A549 (cell line): ENCODE results near the gene ROR2. TPM values are rescaled to one million over a fixed set of nuclear protein-coding genes. Genes with fewer than 3 reads are reported as not detected.

Experiments used
- ATAC-seq, 2 experiments: fragments of 200-7000 bp in 1 of 2; fragments of >200 bp in 1 of 2; cut with Nextera tagmentation in 1 of 2; cut with Tn5 transposase in 1 of 2; 3 replicates each; pipeline versions ENCODE4 v1.8.0 to v1.9.1; 2018 to 2020; ENCODE audit warnings: mild to moderate bottlenecking in 1 of 2, moderate library complexity in 1 of 2
- CTCF ChIA-PET: fragments of 300-600 bp; sonication (Branson Sonifier 250); formaldehyde crosslinking; extraction: SDS; loops from one replicate; lab custom pipeline; 2021; ENCODE audit warnings: antibody characterized with exemption, inconsistent platforms; lab: Yijun Ruan, JAX
- POLR2A ChIA-PET: fragments of 350-600 bp; formaldehyde crosslinking; extraction: SDS; loops from one replicate; lab custom pipeline; 2021; ENCODE audit warnings: antibody characterized with exemption, inconsistent platforms; lab: Yijun Ruan, JAX
- DNase-seq, 2 experiments: peaks; one replicate each; pipeline versions ENCODE4 v3.0.0 to v3.0.0-alpha.2; 2011 to 2016; ENCODE audit warnings: low read depth in 1 of 2, low spot score in 1 of 2
- FAIRE-seq: peaks from 2 replicates; lab custom pipeline; 2011; peaks lifted over from hg19 to GRCh38; lab: Jason Lieb, UNC
- H3K27ac ChIP-seq, 2 experiments: fragments of >200 bp; sonication (Bioruptor Twin); formaldehyde crosslinking; 3 replicates each; pipeline ENCODE4 v1.5.1; 2016 to 2017
- H3K4me1 ChIP-seq: fragments of >200 bp; sonication (Bioruptor Twin); formaldehyde crosslinking; 3 replicates; pipeline ENCODE4 v1.6.1; 2016
- H3K4me2 ChIP-seq: fragments of >200 bp; sonication (Bioruptor Twin); formaldehyde crosslinking; 3 replicates; pipeline ENCODE4 v1.6.1; 2016
- H3K4me3 ChIP-seq: fragments of >200 bp; sonication (Bioruptor Twin); formaldehyde crosslinking; 3 replicates; pipeline ENCODE4 v1.5.1; 2016
- H3K9me3 ChIP-seq: fragments of >200 bp; sonication (Bioruptor Twin); formaldehyde crosslinking; 3 replicates; pipeline ENCODE4 v1.6.1; 2016
- CBX2 ChIP-seq: fragments of 200-600 bp; sonication (generic); IDR thresholded peaks from 2 replicates; pipeline ENCODE4 v1.6.1; 2016; ENCODE audit warnings: low read depth, mild to moderate bottlenecking, borderline replicate concordance
- CBX8 ChIP-seq: fragments of 200-600 bp; sonication (generic); IDR thresholded peaks from 2 replicates; pipeline ENCODE4 v1.6.1; 2016
- CEBPB ChIP-seq, 2 experiments: fragments of >200 bp in 1 of 2; sonication (Bioruptor Twin) in 1 of 2; formaldehyde crosslinking in 1 of 2; IDR thresholded peaks; 2 replicates each; pipeline ENCODE4 v1.6.1; 2012 to 2016
- CHD2 ChIP-seq: fragments of 150-350 bp; IDR thresholded peaks from 2 replicates; pipeline ENCODE4 v1.6.1; 2014; ENCODE audit warnings: low read length; ENCODE audit not compliant: partially characterized antibody
- CHD4 ChIP-seq: fragments of 200-600 bp; sonication (generic); IDR thresholded peaks from 2 replicates; pipeline ENCODE4 v1.6.1; 2016; ENCODE audit warnings: antibody characterized with exemption, mild to moderate bottlenecking, borderline replicate concordance
- EHF ChIP-seq: fragments of 250-450 bp; sonication (Bioruptor Pico); IDR thresholded peaks from 2 replicates; pipeline ENCODE4 v1.5.0; 2020; ENCODE audit warnings: mild to moderate bottlenecking
- EHMT2 ChIP-seq: fragments of 200-600 bp; sonication (generic); IDR thresholded peaks from 2 replicates; pipeline ENCODE4 v1.6.1; 2016; ENCODE audit warnings: antibody characterized with exemption, low read depth, mild to moderate bottlenecking, moderate library complexity
- ESRRA ChIP-seq: fragments of 150-350 bp; IDR thresholded peaks from 2 replicates; pipeline ENCODE4 v1.6.1; 2014; ENCODE audit warnings: mild to moderate bottlenecking, low read length, borderline replicate concordance
- FOXS1 ChIP-seq: fragments of 250-450 bp; sonication (Bioruptor Pico); IDR thresholded peaks from 2 replicates; pipeline ENCODE4 v1.5.0; 2020; ENCODE audit warnings: mild to moderate bottlenecking, moderate library complexity
- GATA3 ChIP-seq: IDR thresholded peaks from 2 replicates; pipeline ENCODE4 v1.6.1; 2012; ENCODE audit warnings: borderline replicate concordance
- HEYL ChIP-seq: fragments of 250-450 bp; sonication (Bioruptor Pico); IDR thresholded peaks from 2 replicates; pipeline ENCODE4 v1.8.0; 2021; ENCODE audit warnings: mild to moderate bottlenecking, moderate library complexity
- HOXB13 ChIP-seq: fragments of 250-450 bp; sonication (Bioruptor Pico); IDR thresholded peaks from 2 replicates; pipeline ENCODE4 v1.5.0; 2020; ENCODE audit warnings: low read depth, mild to moderate bottlenecking, moderate library complexity
- HOXB5 ChIP-seq: fragments of 250-450 bp; sonication (Bioruptor Pico); IDR thresholded peaks from 2 replicates; pipeline ENCODE4 v1.5.0; 2020; ENCODE audit warnings: mild to moderate bottlenecking, moderate library complexity
- KDM1A ChIP-seq: fragments of 200-600 bp; sonication (generic); IDR thresholded peaks from 2 replicates; pipeline ENCODE4 v1.6.1; 2016; ENCODE audit warnings: low read depth, mild to moderate bottlenecking
- KDM5A ChIP-seq: fragments of 200-600 bp; sonication (generic); IDR thresholded peaks from 2 replicates; pipeline ENCODE4 v1.6.1; 2016; ENCODE audit warnings: antibody characterized with exemption, mild to moderate bottlenecking
- MAFK ChIP-seq: fragments of 450-650 bp; IDR thresholded peaks from 2 replicates; pipeline ENCODE4 v1.6.1; 2014; ENCODE audit not compliant: partially characterized antibody
- MYC ChIP-seq: IDR thresholded peaks from 2 replicates; pipeline ENCODE4 v1.6.1; 2012; ENCODE audit warnings: mild to moderate bottlenecking, inconsistent platforms, low read length, improper control_type of control experiment, borderline replicate concordance
- NFE2L2 ChIP-seq: fragments of 150-350 bp; conservative IDR thresholded peaks from 2 replicates; pipeline ENCODE4 v1.6.1; 2014; ENCODE audit warnings: low read length
- POLR2AphosphoS2 ChIP-seq: conservative IDR thresholded peaks from 2 replicates; pipeline ENCODE4 v1.6.1; 2012; ENCODE audit warnings: low read length, improper control_type of control experiment, inconsistent platforms
- RAD21 ChIP-seq, 2 experiments: fragments of >200 bp in 1 of 2; sonication (Bioruptor Twin) in 1 of 2; formaldehyde crosslinking in 1 of 2; IDR thresholded peaks in 1 of 2; conservative IDR thresholded peaks in 1 of 2; 2 replicates in 1 of 2; 3 replicates in 1 of 2; pipeline ENCODE4 v1.6.1; 2012 to 2018; ENCODE audit warnings: inconsistent platforms in 1 of 2
- RCOR1 ChIP-seq: fragments of 150-350 bp; IDR thresholded peaks from 2 replicates; pipeline ENCODE4 v1.6.1; 2014; ENCODE audit warnings: antibody characterized with exemption, low read length, low read depth
- RFX5 ChIP-seq: fragments of 450-650 bp; IDR thresholded peaks from 2 replicates; pipeline ENCODE4 v1.7.1; 2014; ENCODE audit warnings: antibody characterized with exemption, mild to moderate bottlenecking, moderate library complexity
- SREBF2 ChIP-seq: fragments of 450-650 bp; IDR thresholded peaks from 2 replicates; pipeline ENCODE4 v1.6.1; 2014; ENCODE audit warnings: mild to moderate bottlenecking, moderate library complexity
- ZC3H11A ChIP-seq: fragments of 450-650 bp; IDR thresholded peaks from 2 replicates; pipeline ENCODE4 v1.6.1; 2014; ENCODE audit warnings: antibody characterized with exemption, mild to moderate bottlenecking
- WGBS: methylation state at CpG from one replicate; pipeline ENCODE4 v1.1.6; 2017; ENCODE audit errors: missing lambda C conversion rate; 5-methylcytosine and 5-hydroxymethylcytosine counted together
- polyA plus RNA-seq, 4 experiments: library from polyadenylated mRNA; depleted of rRNA in 3 of 4; stranded (reverse); fragments of >200 nt; fragmentation: RNase III in 1 of 4; extraction: RNeasy Plus Mini Kit Qiagen cat#74134 plus additional on column Dnase treatment in 1 of 4; gene quantifications; 2 replicates in 3 of 4; 3 replicates in 1 of 4; pipeline ENCODE4 v1.2.3, GENCODE V29; 2011 to 2017
- TF ChIP-seq, protein P1 (sequence below): IDR thresholded peaks from 2 replicates; pipeline ENCODE4 v1.6.1; 2012
- TF ChIP-seq, protein P2 (sequence below): fragments of >200 bp; sonication (Bioruptor Twin); formaldehyde crosslinking; IDR thresholded peaks from 3 replicates; pipeline ENCODE4 v1.6.1; 2016
- TF ChIP-seq, protein P3 (sequence below): fragments of >200 bp; sonication (Bioruptor Twin); formaldehyde crosslinking; IDR thresholded peaks from 2 replicates; pipeline ENCODE4 v1.6.1; 2016
- TF ChIP-seq, protein P4 (sequence below): fragments of >200 bp; sonication (Bioruptor Twin); formaldehyde crosslinking; IDR thresholded peaks from 3 replicates; pipeline ENCODE4 v1.5.1; 2016
- TF ChIP-seq, protein P5 (sequence below): IDR thresholded peaks from 2 replicates; pipeline ENCODE4 v1.6.1; 2012

Gene ROR2
- polyA plus RNA-seq, 2 of the 4 experiments (the other 2 are of a cell fraction): 0.12 to 0.53 TPM

DNA sequence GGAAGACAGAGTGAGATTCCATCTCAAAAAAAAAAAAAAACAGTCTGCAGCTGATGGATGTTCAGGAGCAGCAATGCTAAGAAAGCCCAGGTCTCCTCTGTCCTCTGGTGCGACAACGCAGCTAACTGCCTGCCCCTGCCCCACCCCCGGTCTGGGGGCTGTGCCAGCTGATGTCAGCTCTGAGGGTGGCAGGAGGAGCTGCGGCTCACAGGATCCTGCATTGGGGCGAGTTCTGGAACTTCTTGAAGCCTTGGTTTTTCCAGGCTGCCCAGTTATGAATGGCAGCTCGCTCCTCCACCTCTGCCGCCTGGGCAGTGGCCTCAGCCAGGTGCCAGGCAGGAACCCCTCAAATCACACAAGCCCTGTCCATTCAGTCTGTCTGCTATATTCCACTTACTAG, 113.5 kb downstream of the ROR2 start:
- Histone ChIP-seq H3K27ac (no peak overlapping the region), H3K4me1 (peaks cover 8% of the 10 kb centered on the region; the same call in 2 of the 3 replicates), H3K4me2 (no peak overlapping the region), H3K4me3 (no peak overlapping the region), H3K9me3 (no peaks in the 10 kb centered on the region)
- POLR2A ChIA-PET: no interaction called here
- no peak for FAIRE-seq
- WGBS: 57% methylated on average over 7 of the region's 7 CpGs
- TF ChIP-seq CEBPB (IDR thresholded peaks at IDR 0.05): no peak
- TF ChIP-seq ESRRA: no peak
- TF ChIP-seq KDM5A: no peak
- no peak for TF ChIP-seq EHF (CRISPR knock-in tag)
- TF ChIP-seq, protein P1, sequence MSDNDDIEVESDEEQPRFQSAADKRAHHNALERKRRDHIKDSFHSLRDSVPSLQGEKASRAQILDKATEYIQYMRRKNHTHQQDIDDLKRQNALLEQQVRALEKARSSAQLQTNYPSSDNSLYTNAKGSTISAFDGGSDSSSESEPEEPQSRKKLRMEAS: no peak
- no peak for TF ChIP-seq SREBF2
- no peak for TF ChIP-seq CBX2
- no peak for TF ChIP-seq HEYL
- TF ChIP-seq, protein P2, sequence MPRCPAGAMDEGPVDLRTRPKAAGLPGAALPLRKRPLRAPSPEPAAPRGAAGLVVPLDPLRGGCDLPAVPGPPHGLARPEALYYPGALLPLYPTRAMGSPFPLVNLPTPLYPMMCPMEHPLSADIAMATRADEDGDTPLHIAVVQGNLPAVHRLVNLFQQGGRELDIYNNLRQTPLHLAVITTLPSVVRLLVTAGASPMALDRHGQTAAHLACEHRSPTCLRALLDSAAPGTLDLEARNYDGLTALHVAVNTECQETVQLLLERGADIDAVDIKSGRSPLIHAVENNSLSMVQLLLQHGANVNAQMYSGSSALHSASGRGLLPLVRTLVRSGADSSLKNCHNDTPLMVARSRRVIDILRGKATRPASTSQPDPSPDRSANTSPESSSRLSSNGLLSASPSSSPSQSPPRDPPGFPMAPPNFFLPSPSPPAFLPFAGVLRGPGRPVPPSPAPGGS: no peak
- no peak for TF ChIP-seq KDM1A
- TF ChIP-seq POLR2AphosphoS2: no peak
- TF ChIP-seq NFE2L2: no peak
- no peak for TF ChIP-seq ZC3H11A
- TF ChIP-seq CHD2: no peak
- no peak for TF ChIP-seq FOXS1 (CRISPR knock-in tag)
- TF ChIP-seq CBX8: no peak
- no peak for TF ChIP-seq RCOR1
- CTCF ChIA-PET: interaction anchor here (1.3 kb wide), 1 partner anchor 112 kb away, joined by 3 read pairs; no protein-coding TSS in a partner anchor
- ATAC-seq: no peak
- DNase-seq: no peak

DNA sequence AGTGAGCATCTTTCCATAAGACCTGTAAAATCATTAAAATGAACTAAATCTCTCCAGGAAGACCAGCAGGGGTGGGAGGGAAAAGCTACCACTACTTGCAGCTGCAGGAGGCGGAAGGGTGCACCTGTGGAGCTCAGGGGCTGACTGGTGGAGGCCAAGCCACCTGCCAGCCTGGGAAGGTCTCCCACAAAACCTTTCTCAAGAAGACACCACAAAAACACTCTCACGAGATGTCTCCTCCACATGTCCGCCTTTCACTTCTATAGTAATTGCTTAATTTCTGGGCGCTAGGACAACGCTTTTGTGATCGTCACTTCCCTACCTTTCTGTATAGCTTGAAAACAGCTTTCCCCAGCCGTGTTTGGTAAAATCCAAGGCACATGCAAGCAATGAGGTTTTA, 114.4 kb downstream of the ROR2 start:
- TF ChIP-seq RAD21 (conservative IDR thresholded peaks at IDR 0.05 in 1 of 2, IDR thresholded peaks at IDR 0.05 in 1 of 2) (no peak), MYC (no peak), RFX5 (no peak), GATA3 (no peak), POLR2AphosphoS2 (no peak), HEYL (no peak), SREBF2 (no peak), HOXB13 (no peak), HOXB5 (CRISPR knock-in tag) (no peak), CHD4 (no peak), EHMT2 (no peak), MAFK (no peak)
- TF ChIP-seq, protein P3, sequence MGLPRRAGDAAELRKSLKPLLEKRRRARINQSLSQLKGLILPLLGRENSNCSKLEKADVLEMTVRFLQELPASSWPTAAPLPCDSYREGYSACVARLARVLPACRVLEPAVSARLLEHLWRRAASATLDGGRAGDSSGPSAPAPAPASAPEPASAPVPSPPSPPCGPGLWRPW: no peak
- TF ChIP-seq, protein P4, sequence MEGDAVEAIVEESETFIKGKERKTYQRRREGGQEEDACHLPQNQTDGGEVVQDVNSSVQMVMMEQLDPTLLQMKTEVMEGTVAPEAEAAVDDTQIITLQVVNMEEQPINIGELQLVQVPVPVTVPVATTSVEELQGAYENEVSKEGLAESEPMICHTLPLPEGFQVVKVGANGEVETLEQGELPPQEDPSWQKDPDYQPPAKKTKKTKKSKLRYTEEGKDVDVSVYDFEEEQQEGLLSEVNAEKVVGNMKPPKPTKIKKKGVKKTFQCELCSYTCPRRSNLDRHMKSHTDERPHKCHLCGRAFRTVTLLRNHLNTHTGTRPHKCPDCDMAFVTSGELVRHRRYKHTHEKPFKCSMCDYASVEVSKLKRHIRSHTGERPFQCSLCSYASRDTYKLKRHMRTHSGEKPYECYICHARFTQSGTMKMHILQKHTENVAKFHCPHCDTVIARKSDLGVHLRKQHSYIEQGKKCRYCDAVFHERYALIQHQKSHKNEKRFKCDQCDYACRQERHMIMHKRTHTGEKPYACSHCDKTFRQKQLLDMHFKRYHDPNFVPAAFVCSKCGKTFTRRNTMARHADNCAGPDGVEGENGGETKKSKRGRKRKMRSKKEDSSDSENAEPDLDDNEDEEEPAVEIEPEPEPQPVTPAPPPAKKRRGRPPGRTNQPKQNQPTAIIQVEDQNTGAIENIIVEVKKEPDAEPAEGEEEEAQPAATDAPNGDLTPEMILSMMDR: no peak
- TF ChIP-seq, protein P5, sequence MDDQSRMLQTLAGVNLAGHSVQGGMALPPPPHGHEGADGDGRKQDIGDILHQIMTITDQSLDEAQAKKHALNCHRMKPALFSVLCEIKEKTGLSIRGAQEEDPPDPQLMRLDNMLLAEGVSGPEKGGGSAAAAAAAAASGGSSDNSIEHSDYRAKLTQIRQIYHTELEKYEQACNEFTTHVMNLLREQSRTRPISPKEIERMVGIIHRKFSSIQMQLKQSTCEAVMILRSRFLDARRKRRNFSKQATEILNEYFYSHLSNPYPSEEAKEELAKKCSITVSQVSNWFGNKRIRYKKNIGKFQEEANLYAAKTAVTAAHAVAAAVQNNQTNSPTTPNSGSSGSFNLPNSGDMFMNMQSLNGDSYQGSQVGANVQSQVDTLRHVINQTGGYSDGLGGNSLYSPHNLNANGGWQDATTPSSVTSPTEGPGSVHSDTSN: no peak
- TF ChIP-seq, protein P1: no peak
- TF ChIP-seq, all 56 proteins: peak for 0
- ChIA-PET CTCF (interaction anchor here (1.3 kb wide), 1 partner anchor 113 kb away, joined by 3 read pairs; no protein-coding TSS in a partner anchor), POLR2A (no interaction called here)
- ATAC-seq: no peak
- H3K4me1 ChIP-seq: peaks cover 8% of the 10 kb centered on the region; the same call in 2 of the 3 replicates
- no peak overlapping the region for H3K4me2 ChIP-seq
- no peak overlapping the region for H3K27ac ChIP-seq
- no peak for FAIRE-seq
- H3K4me3 ChIP-seq: no peak overlapping the region
- DNase-seq: no peak
- WGBS: 78% methylated on average over 7 of the region's 7 CpGs
- H3K9me3 ChIP-seq: no peaks in the 10 kb centered on the region
